IPS-15b (cell line): ENCODE results near the gene TRPV2.
"Not testable (repeated sequence)": the region's sequence is repeated elsewhere in the genome, so short reads cannot be mapped to it uniquely, and the experiment has no call there.

Source experiments
- H3K27me3 ChIP-seq: one replicate; pipeline ENCODE4 v1.6.1; 2013; ENCODE audit warnings: low read length; ENCODE audit not compliant: control insufficient read depth, insufficient read depth
- H3K36me3 ChIP-seq: one replicate; pipeline ENCODE4 v1.6.1; 2013; ENCODE audit warnings: low read length; ENCODE audit not compliant: control insufficient read depth, insufficient read depth
- H3K4me1 ChIP-seq: one replicate; pipeline ENCODE4 v1.6.1; 2013; ENCODE audit warnings: mild to moderate bottlenecking, low read length; ENCODE audit not compliant: control insufficient read depth, insufficient read depth
- H3K4me3 ChIP-seq: one replicate; pipeline ENCODE4 v1.5.1; 2013; ENCODE audit warnings: low read depth, low read length
- H3K9ac ChIP-seq: one replicate; pipeline ENCODE4 v1.6.1; 2013; ENCODE audit warnings: low read depth, mild to moderate bottlenecking, low read length
- H3K9me3 ChIP-seq: one replicate; pipeline ENCODE4 v1.6.1; 2013; ENCODE audit warnings: mild to moderate bottlenecking, low read length; ENCODE audit not compliant: control insufficient read depth, insufficient read depth

Gene TRPV2

DNA sequence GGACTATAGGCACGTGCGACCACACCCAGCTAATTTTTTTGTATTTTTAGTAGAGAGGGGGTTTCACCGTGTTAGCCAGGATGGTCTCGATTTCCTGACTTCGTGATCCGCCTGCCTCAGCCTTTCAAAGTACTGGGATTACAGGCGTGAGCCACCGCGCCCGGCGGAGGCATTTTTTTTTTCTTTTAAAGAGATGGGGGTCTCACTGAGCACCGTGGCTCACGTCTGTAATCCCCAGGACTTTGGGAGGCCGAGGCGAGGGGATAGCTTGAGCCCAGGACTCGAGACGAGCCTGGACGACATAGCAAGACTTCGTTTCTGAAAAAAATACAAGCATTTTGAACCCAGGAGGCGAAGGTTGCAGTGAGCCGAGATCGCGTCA lies 29.3 kb upstream of the TRPV2 start:
- not testable (repeated sequence) for H3K4me1 ChIP-seq, H3K9me3 ChIP-seq, H3K27me3 ChIP-seq, H3K36me3 ChIP-seq, H3K9ac ChIP-seq
- H3K4me3 ChIP-seq, result peak overlapping the region; percentile 61

DNA sequence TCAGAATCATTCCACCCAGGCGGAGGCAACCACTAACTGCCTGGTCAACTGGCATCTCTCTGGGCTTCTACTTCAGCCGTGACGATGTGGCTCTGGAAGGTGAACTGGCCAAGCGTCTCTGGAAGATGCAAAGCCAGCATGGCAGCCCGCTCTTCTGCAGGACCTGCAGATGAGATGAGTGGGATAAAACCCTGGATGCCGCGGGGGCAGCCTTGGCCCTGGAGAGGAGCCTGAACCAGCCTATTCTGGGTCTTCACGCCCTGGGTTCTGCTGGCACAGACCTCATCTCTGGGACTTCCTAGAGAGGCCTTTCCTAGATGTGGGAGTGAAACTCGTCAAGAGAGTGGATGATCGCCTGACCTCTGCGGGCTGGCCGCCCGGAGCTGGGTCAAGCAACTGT lies 23.9 kb upstream of the TRPV2 start:
- Histone ChIP-seq H3K36me3 (peaks cover 3% of the 10 kb centered on the region), H3K4me3 (no peak overlapping the region), H3K4me1 (no peaks in the 10 kb centered on the region), H3K9me3 (no peaks in the 10 kb centered on the region), H3K9ac (no peak overlapping the region), H3K27me3 (no peaks in the 10 kb centered on the region)

DNA sequence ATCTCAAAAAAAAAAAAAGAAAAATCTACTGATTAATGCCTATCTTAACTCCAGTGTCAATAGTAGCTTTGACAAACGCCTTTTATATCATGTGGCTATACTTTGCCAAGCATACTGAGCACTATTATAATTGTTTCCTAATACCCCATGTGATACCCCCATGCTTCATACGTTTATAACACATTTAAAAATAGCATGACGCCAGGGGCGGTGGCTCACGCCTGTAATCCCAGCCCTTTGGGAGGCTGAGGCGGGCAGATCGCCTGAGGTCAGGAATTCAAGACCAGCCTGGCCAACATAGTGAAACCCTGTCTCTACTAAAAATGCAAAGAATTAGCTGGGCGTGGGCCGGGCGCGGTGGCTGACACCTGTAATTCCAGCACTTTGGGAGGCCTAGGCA lies 22.9 kb upstream of the TRPV2 start:
- not testable (repeated sequence) for H3K9me3 ChIP-seq, H3K4me1 ChIP-seq, H3K36me3 ChIP-seq, H3K27me3 ChIP-seq, H3K9ac ChIP-seq, H3K4me3 ChIP-seq

DNA sequence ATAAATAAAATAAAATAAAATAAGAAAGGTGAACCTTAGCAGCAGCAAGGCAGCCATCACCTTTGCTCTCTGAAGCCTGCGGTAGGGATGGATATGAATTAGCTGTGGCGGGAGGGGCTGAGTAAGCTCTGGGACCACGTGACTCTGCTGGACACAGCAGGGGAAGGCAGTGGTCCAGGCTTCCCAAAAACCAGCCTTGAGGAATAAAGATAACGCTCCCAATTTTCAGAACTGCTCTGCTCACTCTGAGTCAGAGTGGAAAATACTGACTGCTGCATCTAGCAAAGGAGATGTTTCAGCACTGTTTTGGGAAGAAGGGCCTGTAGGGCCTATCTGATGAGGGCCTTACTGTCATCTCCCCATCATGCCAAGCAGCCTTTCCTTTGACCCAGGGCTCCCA lies 19.5 kb upstream of the TRPV2 start:
- not testable (repeated sequence) for H3K9me3 ChIP-seq, H3K27me3 ChIP-seq, H3K9ac ChIP-seq, H3K4me3 ChIP-seq, H3K36me3 ChIP-seq, H3K4me1 ChIP-seq

DNA sequence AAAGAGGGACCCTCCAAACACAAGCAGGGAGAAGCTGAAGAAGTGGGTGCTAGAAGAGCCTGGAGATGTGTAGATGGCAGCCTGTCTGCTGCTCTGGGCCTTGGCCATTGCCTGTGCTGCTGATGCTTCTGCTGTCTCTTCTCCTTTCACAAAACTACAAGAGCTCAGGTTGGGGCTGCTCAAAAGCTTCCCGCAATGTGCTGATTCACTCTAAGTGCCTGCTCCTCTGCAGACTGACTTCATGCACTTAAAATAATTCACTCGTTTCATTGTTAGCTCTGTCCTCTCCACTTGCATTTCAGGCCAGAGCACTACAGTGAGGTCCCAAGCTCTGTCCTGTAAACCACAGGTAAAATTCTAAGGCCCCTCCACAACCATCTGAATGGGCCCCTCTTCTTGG lies 18.7 kb upstream of the TRPV2 start:
- not testable (repeated sequence) for H3K4me3 ChIP-seq, H3K9me3 ChIP-seq, H3K27me3 ChIP-seq, H3K4me1 ChIP-seq, H3K9ac ChIP-seq, H3K36me3 ChIP-seq

DNA sequence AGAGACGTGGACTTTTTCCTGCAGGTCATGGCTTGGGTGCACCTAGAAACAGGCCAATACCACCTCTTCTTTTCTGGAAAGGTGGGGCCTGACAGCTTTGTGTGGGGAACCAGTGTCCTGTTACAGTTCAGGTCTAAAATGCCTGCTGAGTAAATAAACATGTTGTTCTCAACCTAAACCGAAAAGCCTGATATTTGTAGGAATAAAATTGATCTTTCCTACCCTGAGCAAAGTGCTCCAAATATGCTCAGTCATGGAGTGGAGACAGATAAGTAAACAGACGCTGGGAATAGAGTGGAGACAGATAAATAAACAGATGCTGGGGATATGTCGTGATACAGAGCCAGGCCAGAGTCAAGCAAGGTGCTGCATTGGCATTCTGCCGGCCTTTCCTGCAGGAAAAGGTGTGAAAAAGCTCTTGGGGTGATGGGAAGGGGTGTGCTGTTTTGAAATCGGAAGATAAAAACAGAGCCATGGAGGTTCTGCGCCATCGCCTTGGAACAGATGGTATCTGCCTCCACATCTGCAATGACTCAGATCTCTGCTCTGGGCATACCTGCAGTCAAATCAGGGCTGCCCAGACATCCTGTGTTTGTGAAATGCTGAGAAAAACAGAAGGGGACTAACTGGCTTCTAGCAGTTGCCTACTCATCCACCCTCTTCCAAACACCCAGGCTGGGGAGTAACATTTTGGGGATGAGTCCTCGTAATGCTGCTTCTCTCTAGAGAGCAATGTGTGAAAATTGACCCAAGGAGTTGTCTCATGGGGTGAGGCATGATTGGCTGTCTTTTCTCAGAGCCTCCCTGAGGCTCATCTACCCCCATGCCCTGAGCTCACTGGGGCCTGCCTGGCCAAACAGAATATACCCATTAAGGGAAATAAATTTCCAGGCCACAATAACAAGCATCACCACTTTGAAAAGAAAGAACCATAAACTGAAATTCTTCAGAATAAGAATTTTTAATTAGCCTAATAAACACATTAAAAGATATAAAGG lies 16.8 kb upstream of the TRPV2 start:
- Histone ChIP-seq H3K36me3 (no peaks in the 10 kb centered on the region), H3K9me3 (no peaks in the 10 kb centered on the region), H3K4me3 (no peak overlapping the region), H3K27me3 (no peaks in the 10 kb centered on the region), H3K4me1 (peaks cover 5% of the 10 kb centered on the region), H3K9ac (no peak overlapping the region)

DNA sequence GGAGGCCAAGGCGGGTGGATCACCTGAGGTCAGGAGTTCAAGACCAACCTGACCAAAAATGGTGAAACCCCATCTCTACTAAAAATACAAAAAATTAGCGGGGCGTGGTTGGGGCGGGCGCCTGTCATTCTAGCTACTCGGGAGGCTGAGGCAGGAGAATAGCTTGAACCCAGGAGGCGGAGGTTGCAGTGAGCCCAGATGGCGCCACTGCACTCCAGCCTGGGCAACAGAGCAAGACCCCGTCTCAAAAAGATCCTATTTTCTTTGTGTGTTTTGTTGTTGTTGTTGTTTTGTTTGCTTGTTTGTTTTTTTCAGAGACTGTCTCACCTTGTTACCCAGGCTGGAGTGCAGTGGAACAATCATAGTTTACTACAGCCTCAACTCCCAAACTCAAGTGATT lies 11.5 kb upstream of the TRPV2 start:
- H3K4me1 ChIP-seq, H3K27me3 ChIP-seq, H3K4me3 ChIP-seq, H3K36me3 ChIP-seq, H3K9ac ChIP-seq, H3K9me3 ChIP-seq: not testable (repeated sequence)

DNA sequence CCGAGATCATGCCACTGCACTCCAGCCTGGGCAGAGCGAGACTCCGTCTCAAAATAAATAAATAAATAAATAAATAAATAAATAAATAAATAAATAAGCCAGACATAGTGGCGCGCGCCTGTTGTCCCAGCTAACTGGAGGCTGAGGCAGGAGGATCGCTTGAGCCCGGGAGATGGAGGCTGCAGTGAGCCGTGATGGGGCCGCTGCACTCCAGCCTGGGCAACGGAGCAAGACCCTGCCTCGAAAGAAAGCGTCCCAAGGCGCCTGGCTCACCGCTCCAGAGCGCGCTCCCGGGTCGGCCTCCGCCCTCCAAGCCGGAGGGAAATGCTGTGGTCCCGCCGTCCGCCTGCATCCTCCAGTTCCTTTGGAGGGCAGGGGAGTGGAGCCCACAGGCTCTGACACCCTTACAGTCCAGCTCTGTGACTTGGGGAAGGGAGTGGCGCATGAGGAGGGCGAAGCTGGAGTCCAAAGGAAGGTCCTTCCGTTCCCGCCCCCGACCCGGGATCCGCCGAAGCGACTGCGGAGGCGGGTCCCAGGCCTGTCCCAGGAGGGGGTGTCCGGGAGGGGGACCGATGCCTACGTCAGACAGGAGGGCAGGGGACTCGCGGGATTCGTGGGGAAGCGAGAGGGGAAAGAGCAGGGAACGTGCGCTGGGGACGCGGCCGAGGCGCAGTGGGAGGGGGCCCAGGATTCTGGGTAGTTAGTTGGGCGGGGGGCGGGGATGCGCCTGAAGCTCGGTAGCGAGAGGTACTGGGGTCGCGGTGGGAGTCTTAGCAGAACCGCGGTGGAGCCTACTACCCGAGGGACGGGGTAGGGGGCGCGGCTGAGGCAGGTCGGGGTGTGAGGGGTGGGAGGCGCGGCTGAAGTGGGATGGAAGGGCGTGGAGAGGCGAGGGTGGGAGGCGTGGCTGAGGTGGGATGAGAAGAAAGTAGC lies 8.4 kb upstream of the TRPV2 start:
- Histone ChIP-seq H3K4me3 (peak overlapping the region; percentile 82), H3K27me3 (no peaks in the 10 kb centered on the region), H3K36me3 (no peaks in the 10 kb centered on the region), H3K9me3 (no peaks in the 10 kb centered on the region), H3K4me1 (peaks cover 4% of the 10 kb centered on the region), H3K9ac (peak overlapping the region; percentile 41)

DNA sequence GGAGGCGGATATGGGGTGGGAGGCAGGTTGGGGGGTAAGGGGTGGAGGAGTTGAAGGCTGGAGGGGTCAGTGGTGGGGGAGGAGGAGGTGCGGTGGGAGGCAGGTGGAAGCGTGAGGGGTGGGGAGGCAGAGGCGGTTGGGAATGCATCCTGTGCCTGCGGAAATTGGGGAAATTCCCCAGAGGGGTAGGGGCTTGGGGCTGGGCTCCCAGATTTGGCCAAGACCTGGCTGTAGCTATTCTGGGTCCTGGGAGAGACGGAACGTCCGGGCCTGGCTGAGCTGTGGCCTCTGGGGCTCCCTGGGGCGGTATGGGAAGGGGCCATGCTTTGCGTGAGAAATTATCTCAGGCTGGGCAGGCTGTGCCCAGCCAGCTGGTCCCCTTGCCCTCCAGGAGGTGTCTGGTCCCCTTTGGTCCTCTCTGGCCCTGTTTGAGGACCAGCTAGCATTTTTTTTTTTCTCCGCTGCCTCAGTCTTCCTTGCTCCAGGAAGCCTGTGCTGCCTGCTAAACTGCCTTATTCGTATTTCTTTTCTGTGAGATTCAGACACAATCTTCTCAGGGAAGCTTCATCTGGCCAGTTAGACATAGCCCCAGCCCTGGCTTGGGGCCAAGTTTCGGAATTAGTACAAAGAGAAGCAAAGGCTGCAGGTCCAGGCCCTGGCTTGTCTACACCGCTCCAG lies 7.3 kb upstream of the TRPV2 start:
- Histone ChIP-seq H3K27me3 (no peaks in the 10 kb centered on the region), H3K4me1 (peaks cover 4% of the 10 kb centered on the region), H3K9ac (no peak overlapping the region), H3K9me3 (no peaks in the 10 kb centered on the region), H3K36me3 (no peaks in the 10 kb centered on the region), H3K4me3 (peak overlapping the region; percentile 16)

DNA sequence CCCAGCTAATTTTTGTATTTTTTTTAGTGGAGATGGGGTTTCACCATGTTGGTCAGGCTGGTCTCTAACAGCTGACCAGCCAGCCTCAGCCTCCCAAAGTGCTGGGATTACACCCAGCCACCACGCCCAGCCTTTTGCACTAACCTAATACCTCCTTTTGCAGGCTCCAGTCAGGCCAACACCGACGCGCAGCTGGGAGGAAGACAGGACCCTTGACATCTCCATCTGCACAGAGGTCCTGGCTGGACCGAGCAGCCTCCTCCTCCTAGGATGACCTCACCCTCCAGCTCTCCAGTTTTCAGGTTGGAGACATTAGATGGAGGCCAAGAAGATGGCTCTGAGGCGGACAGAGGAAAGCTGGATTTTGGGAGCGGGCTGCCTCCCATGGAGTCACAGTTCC lies 2.0 kb downstream of the TRPV2 start:
- Histone ChIP-seq H3K9ac (no peak overlapping the region), H3K4me1 (peaks cover 4% of the 10 kb centered on the region), H3K4me3 (no peak overlapping the region), H3K27me3 (no peaks in the 10 kb centered on the region), H3K36me3 (peaks cover 2% of the 10 kb centered on the region), H3K9me3 (no peaks in the 10 kb centered on the region)

DNA sequence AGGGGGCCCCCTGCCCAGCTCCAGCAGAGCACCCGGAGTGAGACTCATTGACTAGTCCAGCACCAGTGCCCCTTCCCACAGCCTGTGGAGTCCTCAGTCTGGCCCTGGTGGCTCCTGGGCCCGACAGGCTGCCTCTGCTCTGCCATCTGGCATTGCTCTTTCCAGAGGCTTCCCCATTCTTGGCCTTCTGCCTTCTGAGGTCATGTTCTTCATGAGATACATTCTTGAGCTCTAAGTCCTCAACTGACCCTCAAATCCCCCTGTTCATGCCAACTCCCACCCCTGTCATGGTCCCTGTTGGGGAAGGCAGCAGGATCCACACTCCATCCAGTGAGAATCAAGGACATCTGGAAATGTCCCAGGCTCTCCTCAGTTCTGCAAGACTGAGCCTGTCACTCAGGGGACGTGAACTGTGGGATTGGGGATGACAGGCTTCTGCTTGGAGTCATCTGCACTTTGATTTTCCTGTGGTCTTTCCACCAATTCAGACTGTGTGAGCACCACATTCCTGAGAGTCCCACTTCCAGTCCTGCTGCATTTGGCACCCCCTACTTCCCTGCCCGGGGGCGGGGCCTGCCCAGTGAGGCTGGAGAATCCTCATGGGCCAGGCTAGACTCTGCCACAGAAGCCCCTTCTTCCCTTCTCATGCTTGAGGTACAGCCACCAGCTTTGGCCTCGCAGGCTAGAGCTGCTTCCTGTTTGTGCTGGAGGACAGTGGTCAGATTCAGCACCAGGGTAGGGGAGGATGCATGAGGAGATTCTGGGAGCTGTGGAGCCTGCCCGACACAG lies 2.7 kb downstream of the TRPV2 start:
- Histone ChIP-seq H3K4me3 (no peak overlapping the region), H3K4me1 (peaks cover 4% of the 10 kb centered on the region), H3K9ac (no peak overlapping the region), H3K27me3 (no peaks in the 10 kb centered on the region), H3K9me3 (no peaks in the 10 kb centered on the region), H3K36me3 (peaks cover 2% of the 10 kb centered on the region)
